GM23338 (cell line): Measurements from ENCODE around the gene CD38. TPM values are rescaled to one million over a fixed set of nuclear protein-coding genes. Genes with fewer than 3 reads are reported as not detected.
"Not testable (repeated sequence)": the region's sequence is repeated elsewhere in the genome, so short reads cannot be mapped to it uniquely, and the experiment has no call there.

Source experiments
- ATAC-seq: fragments of 200-7000 bp; cut with Tn5 transposase; 3 replicates; pipeline ENCODE4 v1.9.1; 2020
- DNase-seq: peaks from one replicate; pipeline ENCODE4 v3.0.0-alpha.2; 2015; ENCODE audit warnings: low spot score
- H2AFZ ChIP-seq: fragments of 200-600 bp; sonication (generic); 2 replicates; pipeline ENCODE4 v1.8.0; 2016; ENCODE audit warnings: antibody characterized with exemption, mild to moderate bottlenecking, moderate library complexity
- H3F3A ChIP-seq: fragments of 200-600 bp; sonication (generic); replicated peaks from 2 replicates; pipeline ENCODE4 v1.8.0; 2017; ENCODE audit warnings: antibody characterized with exemption, mixed run types, low read depth
- H3K27ac ChIP-seq: fragments of 200-600 bp; sonication (generic); 2 replicates; pipeline ENCODE4 v1.6.1; 2016; ENCODE audit warnings: low read depth
- H3K27me3 ChIP-seq: fragments of 200-600 bp; sonication (generic); 2 replicates; pipeline ENCODE4 v1.8.0; 2016; ENCODE audit warnings: mild to moderate bottlenecking, mixed run types, moderate library complexity; ENCODE audit not compliant: insufficient read depth
- H3K36me3 ChIP-seq: fragments of 200-600 bp; sonication (generic); 2 replicates; pipeline ENCODE4 v1.8.0; 2016; ENCODE audit warnings: mild to moderate bottlenecking; ENCODE audit not compliant: insufficient read depth
- H3K4me1 ChIP-seq: fragments of 200-600 bp; sonication (generic); 2 replicates; pipeline ENCODE4 v1.8.0; 2016; ENCODE audit warnings: mild to moderate bottlenecking, moderate library complexity; ENCODE audit not compliant: insufficient read depth
- H3K4me2 ChIP-seq: fragments of 200-600 bp; sonication (generic); 2 replicates; pipeline ENCODE4 v1.7.1; 2017; ENCODE audit warnings: mixed run types
- H3K4me3 ChIP-seq: fragments of 200-600 bp; sonication (generic); 2 replicates; pipeline ENCODE4 v1.6.1; 2016; ENCODE audit warnings: mixed run types
- H3K79me2 ChIP-seq: fragments of 200-600 bp; sonication (generic); replicated peaks from 2 replicates; pipeline ENCODE4 v1.8.0; 2017; ENCODE audit warnings: mild to moderate bottlenecking; ENCODE audit not compliant: insufficient read depth
- H3K9me2 ChIP-seq: fragments of 200-600 bp; sonication (generic); 2 replicates; pipeline ENCODE4 v1.8.0; 2017; ENCODE audit not compliant: insufficient read depth
- H4K20me1 ChIP-seq: fragments of 200-600 bp; sonication (generic); replicated peaks from 2 replicates; pipeline ENCODE4 v1.8.0; 2017; ENCODE audit warnings: mild to moderate bottlenecking; ENCODE audit not compliant: insufficient read depth
- H3K27ac Mint-ChIP-seq: 2 replicates; pipeline ENCODE4 v1.8.0; 2020; ENCODE audit warnings: inconsistent platforms, mild to moderate bottlenecking, moderate library complexity, mixed read lengths
- H3K27me3 Mint-ChIP-seq: 3 replicates; pipeline ENCODE4 v1.8.0; 2022; ENCODE audit warnings: low read depth, mild to moderate bottlenecking, moderate library complexity, mixed read lengths, inconsistent platforms; ENCODE audit not compliant: insufficient read depth, poor library complexity
- H3K36me3 Mint-ChIP-seq: 3 replicates; pipeline ENCODE4 v1.8.0; 2021; ENCODE audit warnings: low read depth, mild to moderate bottlenecking, inconsistent platforms, moderate library complexity, mixed read lengths
- H3K4me1 Mint-ChIP-seq: 3 replicates; pipeline ENCODE4 v1.8.0; 2020; ENCODE audit warnings: mild to moderate bottlenecking, inconsistent platforms, mixed read lengths
- H3K4me3 Mint-ChIP-seq: 3 replicates; pipeline ENCODE4 v1.8.0; 2021; ENCODE audit warnings: moderate library complexity, mild to moderate bottlenecking, inconsistent platforms, mixed read lengths
- H3K9me3 Mint-ChIP-seq: 3 replicates; pipeline ENCODE4 v1.8.0; 2020; ENCODE audit warnings: moderate library complexity, mild to moderate bottlenecking, inconsistent platforms, mixed read lengths
- JUNB ChIP-seq: IDR thresholded peaks from one replicate; pipeline ENCODE4 v1.6.1; 2016; ENCODE audit warnings: antibody characterized with exemption; ENCODE audit not compliant: unreplicated experiment
- ZNF462 ChIP-seq: fragments of 250-450 bp; sonication (Bioruptor Pico); IDR thresholded peaks from 2 replicates; pipeline ENCODE4 v1.5.0; 2020; ENCODE audit warnings: mild to moderate bottlenecking, moderate library complexity
- polyA plus RNA-seq: library from polyadenylated mRNA; unstranded; fragments of >200 nt; fragmentation: Nextera tagmentation; extraction: Ambion mirVana; gene quantifications from 2 replicates; pipeline ENCODE4 v1.2.1, GENCODE V29; 2016
- total RNA-seq: library from RNA; depleted of rRNA; stranded (reverse); fragments of >200 nt; shearing (Covaris generic); gene quantifications from 2 replicates; pipeline ENCODE4 v1.2.3, GENCODE V29; 2014

The CD38 gene
- total and polyA plus RNA-seq, 2 experiments from 2014 or later: 0.17 to 0.24 TPM

- TF ChIP-seq JUNB: no peak
- no peak for TF ChIP-seq ZNF462 (CRISPR knock-in tag)
- H3K27ac ChIP-seq: no peak overlapping the region
- no peaks in the 10 kb centered on the region for H3F3A ChIP-seq
- DNase-seq (no peak), ATAC-seq (no peak)
- Mint-ChIP-seq H3K36me3 (no peaks in the 10 kb centered on the region), H3K4me1 (no peaks in the 10 kb centered on the region), H3K27me3 (peaks cover 1% of the 10 kb centered on the region), H3K9me3 (no peaks in the 10 kb centered on the region), H3K4me3 (no peak overlapping the region), H3K27ac (no peak overlapping the region)
- no peak overlapping the region for H2AFZ ChIP-seq
- H4K20me1 ChIP-seq: no peaks in the 10 kb centered on the region
- no peaks in the 10 kb centered on the region for H3K27me3 ChIP-seq
- 0 out of 2 replicates have a peak, but pooled peaks cover 6% of the 10 kb centered on the region for H3K36me3 ChIP-seq
- no peak overlapping the region for H3K4me2 ChIP-seq
- H3K4me3 ChIP-seq: no peak overlapping the region
- no peaks in the 10 kb centered on the region for H3K79me2 ChIP-seq
- H3K4me1 ChIP-seq: no peaks in the 10 kb centered on the region
- H3K9me2 ChIP-seq: no peaks in the 10 kb centered on the region; the same call in none of the 2 replicates
Measured at GRCh38 chr4:15758294-15758693, 19.8 kb upstream of the CD38 start.

- H3K9me2 ChIP-seq, H3K4me2 ChIP-seq, H3K4me1 ChIP-seq, DNase-seq, H4K20me1 ChIP-seq, H3K27ac Mint-ChIP-seq, H3K36me3 ChIP-seq, H3K9me3 Mint-ChIP-seq, H3K4me3 Mint-ChIP-seq, H3K4me1 Mint-ChIP-seq, H3K4me3 ChIP-seq, H3K27me3 Mint-ChIP-seq, H3K27me3 ChIP-seq, H3K36me3 Mint-ChIP-seq, H3K27ac ChIP-seq, H3K79me2 ChIP-seq, ATAC-seq, H2AFZ ChIP-seq, H3F3A ChIP-seq: not testable (repeated sequence)
Measured at GRCh38 chr4:15762460-15762859, 15.7 kb upstream of the CD38 start.
